Adrenal gland (tissue), 5 donors: ENCODE results near the gene KIF4A.

ENCODE experiments used
- POLR2A ChIP-seq, 2 donors: fragments of 450-650 bp; IDR thresholded peaks; one replicate each; pipeline ENCODE4 v1.6.1; 2017; ENCODE audit warnings: antibody characterized with exemption in 2 of 2, mild to moderate bottlenecking in 2 of 2, moderate library complexity in 1 of 2
- TF ChIP-seq, protein P1 (sequence below), 6 experiments: fragments of 450-650 bp in 4 of 6; fragments of 200-600 bp in 2 of 6; sonication (generic) in 1 of 6; IDR thresholded peaks; 1 replicate in 5 of 6; 2 replicates in 1 of 6; pipeline versions ENCODE4 v1.5.1 to v1.8.0; 2016 to 2021; ENCODE audit warnings: antibody characterized with exemption in 6 of 6, mild to moderate bottlenecking in 2 of 6, moderate library complexity in 1 of 6
- donor health status: DM: no; HTN: no; CAD: no.

DNA sequence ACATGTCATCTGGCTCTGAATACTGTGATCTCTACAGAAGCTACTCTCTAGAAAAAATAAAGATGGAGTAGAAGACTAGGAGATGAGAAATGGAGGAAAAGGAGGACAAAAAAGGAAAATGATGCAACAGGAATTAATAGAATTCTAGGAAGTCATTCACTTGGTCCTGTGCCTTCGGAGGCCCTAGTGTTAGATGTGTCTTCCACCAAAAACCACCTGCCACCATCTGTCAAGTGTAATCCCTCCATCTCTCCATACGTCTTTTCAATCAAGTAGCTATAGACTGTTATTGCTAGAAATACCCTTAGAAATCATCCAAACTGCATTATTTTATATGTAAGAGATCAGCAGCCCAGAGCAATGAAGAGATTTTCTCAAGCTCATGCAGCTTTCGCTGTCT, 10.8 kb upstream of the KIF4A start:
- TF ChIP-seq, protein P1, sequence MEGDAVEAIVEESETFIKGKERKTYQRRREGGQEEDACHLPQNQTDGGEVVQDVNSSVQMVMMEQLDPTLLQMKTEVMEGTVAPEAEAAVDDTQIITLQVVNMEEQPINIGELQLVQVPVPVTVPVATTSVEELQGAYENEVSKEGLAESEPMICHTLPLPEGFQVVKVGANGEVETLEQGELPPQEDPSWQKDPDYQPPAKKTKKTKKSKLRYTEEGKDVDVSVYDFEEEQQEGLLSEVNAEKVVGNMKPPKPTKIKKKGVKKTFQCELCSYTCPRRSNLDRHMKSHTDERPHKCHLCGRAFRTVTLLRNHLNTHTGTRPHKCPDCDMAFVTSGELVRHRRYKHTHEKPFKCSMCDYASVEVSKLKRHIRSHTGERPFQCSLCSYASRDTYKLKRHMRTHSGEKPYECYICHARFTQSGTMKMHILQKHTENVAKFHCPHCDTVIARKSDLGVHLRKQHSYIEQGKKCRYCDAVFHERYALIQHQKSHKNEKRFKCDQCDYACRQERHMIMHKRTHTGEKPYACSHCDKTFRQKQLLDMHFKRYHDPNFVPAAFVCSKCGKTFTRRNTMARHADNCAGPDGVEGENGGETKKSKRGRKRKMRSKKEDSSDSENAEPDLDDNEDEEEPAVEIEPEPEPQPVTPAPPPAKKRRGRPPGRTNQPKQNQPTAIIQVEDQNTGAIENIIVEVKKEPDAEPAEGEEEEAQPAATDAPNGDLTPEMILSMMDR (IDR thresholded peaks at IDR 0.05) = no peak
- TF ChIP-seq POLR2A (IDR thresholded peaks at IDR 0.05) = no peak
